Choroid plexus epithelial cell (primary cell): ENCODE results near the gene MTHFD1L.
A peak's percentile ranks its signal among the peaks of the same experiment; 100 is the strongest.
"Not testable (repeated sequence)": the region's sequence is repeated elsewhere in the genome, so short reads cannot be mapped to it uniquely, and the experiment has no call there.

Experiments used
- DNase-seq: peaks from one replicate; pipeline ENCODE4 v3.0.0-alpha.2; 2010; ENCODE audit warnings: low read depth
- H3K4me3 ChIP-seq: 2 replicates; pipeline ENCODE4 v1.5.1; 2011; ENCODE audit warnings: low read depth, mild to moderate bottlenecking, control low read depth, low read length, moderate library complexity
- TF ChIP-seq, protein P1 (sequence below): conservative IDR thresholded peaks from 2 replicates; pipeline ENCODE4 v1.5.1; 2011; ENCODE audit warnings: low read depth, mild to moderate bottlenecking, control low read depth, inconsistent platforms, low read length, moderate library complexity

MTHFD1L gene

DNA sequence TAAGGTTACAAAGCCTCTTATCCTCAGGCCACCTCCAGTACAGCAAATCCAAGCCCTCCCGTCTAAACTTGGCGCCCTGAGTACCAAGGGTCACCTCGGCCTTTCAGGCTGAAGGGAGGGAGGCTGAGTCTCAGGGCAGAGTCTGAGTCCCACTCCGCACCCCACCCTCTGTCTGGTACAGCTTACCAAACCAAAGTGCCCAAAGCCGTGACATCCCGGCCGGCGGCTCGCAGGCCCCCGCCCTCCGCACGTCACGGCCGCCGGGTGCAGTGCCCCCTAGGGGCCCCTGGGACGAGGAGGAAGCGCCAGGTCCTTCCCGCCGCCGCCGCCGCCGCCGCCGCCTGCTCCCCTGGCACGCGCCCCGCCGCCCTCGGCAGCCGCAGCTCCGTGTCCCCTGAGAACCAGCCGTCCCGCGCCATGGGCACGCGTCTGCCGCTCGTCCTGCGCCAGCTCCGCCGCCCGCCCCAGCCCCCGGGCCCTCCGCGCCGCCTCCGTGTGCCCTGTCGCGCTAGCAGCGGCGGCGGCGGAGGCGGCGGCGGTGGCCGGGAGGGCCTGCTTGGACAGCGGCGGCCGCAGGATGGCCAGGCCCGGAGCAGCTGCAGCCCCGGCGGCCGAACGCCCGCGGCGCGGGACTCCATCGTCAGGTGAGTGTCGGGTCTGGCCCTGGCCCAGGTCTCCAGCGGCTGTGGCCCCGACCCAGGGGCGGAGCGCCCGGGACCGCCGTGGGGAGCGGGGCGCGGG is at the start of gene MTHFD1L:
MTHFD1L (plus strand) TSS at position 297 of the 741 bp plus-strand sequence; CDS start at position 418, 121 bp downstream.
- DNase-seq: peak; percentile 88
- peak within 1 kb of the TSS; percentile 80 for H3K4me3 ChIP-seq
- TF ChIP-seq, protein P1, sequence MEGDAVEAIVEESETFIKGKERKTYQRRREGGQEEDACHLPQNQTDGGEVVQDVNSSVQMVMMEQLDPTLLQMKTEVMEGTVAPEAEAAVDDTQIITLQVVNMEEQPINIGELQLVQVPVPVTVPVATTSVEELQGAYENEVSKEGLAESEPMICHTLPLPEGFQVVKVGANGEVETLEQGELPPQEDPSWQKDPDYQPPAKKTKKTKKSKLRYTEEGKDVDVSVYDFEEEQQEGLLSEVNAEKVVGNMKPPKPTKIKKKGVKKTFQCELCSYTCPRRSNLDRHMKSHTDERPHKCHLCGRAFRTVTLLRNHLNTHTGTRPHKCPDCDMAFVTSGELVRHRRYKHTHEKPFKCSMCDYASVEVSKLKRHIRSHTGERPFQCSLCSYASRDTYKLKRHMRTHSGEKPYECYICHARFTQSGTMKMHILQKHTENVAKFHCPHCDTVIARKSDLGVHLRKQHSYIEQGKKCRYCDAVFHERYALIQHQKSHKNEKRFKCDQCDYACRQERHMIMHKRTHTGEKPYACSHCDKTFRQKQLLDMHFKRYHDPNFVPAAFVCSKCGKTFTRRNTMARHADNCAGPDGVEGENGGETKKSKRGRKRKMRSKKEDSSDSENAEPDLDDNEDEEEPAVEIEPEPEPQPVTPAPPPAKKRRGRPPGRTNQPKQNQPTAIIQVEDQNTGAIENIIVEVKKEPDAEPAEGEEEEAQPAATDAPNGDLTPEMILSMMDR: peak; percentile 25

- not testable (repeated sequence) for DNase-seq, H3K4me3 ChIP-seq
Measured at GRCh38 chr6:150816554-150816953, 48.9 kb upstream of the MTHFD1L start.

GRCh38 chr6:150822932-150823331 is 42.6 kb upstream of the MTHFD1L start:
- TF ChIP-seq, protein P1: no peak
- no peak for DNase-seq
- no peak overlapping the region for H3K4me3 ChIP-seq

DNA sequence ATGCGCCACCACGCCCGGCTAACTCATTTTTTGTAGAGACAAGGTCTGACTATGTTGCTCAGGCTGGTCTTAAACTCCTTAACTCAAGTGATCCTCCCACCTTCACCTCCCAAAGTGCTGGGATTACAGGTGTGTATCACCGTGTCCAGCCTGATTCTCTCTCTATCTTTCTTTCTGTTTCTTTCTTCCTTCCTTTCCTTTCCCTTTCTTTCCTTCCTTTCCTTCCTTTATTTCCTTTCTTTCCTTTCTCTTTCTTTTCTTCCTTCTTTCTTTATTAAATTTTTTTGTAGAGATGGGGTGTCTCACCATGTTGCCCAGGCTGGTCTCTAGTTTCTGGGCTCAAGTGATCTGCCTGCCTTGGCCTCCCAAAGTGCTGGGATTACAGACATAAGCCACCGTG is 38.7 kb upstream of the MTHFD1L start:
- TF ChIP-seq, protein P1: no peak
- DNase-seq: no peak
- H3K4me3 ChIP-seq: no peak overlapping the region

GRCh38 chr6:150828107-150828506 is 37.4 kb upstream of the MTHFD1L start:
- not testable (repeated sequence) for DNase-seq, H3K4me3 ChIP-seq

GRCh38 chr6:150830439-150831165 is 34.9 kb upstream of the MTHFD1L start:
- H3K4me3 ChIP-seq: no peak overlapping the region
- DNase-seq: peak; percentile 28
- TF ChIP-seq, protein P1: no peak

DNA sequence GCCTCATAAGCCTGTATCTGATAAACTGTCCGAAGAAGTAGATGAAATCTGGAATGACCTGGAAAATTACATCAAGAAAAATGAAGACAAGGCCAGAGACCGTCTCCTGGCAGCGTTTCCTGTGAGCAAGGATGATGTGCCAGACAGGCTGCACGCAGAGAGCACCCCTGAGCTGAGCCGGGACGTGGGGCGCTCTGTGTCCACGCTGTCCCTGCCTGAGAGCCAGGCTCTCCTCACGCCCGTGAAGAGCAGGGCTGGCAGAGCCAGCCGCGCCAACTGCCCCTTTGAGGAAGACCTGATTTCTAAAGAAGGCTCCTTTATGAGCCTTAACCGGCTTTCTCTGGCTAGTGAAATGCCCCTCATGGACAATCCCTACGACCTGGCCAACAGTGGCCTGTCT is 33.9 kb upstream of the MTHFD1L start:
- no peak overlapping the region for H3K4me3 ChIP-seq
- DNase-seq: no peak
- TF ChIP-seq, protein P1: no peak

DNA sequence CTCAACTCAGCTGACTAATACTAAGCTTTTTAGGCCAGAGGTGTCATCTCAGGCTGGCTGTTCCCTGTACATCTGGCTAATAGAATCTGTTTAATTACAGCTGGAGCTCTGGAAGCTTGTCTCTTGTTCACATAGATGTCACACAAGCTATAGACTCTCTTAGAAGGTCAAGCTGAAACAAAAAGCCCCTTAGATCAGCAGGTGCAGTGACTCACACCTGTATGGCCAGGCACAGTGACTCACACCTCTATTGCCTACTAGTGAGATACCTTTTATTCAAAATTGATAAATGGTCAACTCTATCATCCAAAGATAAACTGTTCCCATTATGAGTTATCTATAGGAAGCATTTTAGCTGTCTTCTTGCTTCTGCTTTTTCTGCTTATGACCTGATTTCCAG is 29.9 kb upstream of the MTHFD1L start:
- TF ChIP-seq, protein P1: no peak
- DNase-seq: no peak
- no peak overlapping the region for H3K4me3 ChIP-seq
